ENCODE measurements around the gene MTRF1.
"Not testable (repeated sequence)": the region's sequence is repeated elsewhere in the genome, so short reads cannot be mapped to it uniquely, and the experiment has no call there.

MTRF1 gene

DNA sequence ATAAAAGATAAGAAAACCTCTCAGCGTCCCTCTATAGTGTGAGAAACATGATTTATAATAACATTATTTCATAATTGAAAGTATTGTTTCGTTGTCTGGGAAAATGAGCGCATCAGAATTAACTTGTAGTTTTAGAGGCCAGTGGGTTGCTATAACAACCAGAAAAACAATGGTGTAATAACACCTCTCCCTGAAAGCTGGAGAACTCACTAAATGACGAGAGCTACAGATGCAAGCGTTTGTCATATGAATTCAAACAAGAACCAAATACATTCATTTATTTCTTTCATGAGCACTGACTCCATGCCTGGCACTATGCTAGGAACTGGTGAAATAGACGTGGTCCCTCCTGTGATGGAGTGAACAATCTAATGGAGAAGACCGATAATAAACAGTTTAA lies 85.3 kb downstream of the MTRF1 start:
- no peak for TF ChIP-seq CTCF (IDR thresholded peaks at IDR 0.05; ENCODE audit: insufficient read depth, low read length)
- TF ChIP-seq SPI1 (IDR thresholded peaks at IDR 0.05; ENCODE audit: borderline replicate concordance, low read depth): no peak
- TF ChIP-seq, protein P1, sequence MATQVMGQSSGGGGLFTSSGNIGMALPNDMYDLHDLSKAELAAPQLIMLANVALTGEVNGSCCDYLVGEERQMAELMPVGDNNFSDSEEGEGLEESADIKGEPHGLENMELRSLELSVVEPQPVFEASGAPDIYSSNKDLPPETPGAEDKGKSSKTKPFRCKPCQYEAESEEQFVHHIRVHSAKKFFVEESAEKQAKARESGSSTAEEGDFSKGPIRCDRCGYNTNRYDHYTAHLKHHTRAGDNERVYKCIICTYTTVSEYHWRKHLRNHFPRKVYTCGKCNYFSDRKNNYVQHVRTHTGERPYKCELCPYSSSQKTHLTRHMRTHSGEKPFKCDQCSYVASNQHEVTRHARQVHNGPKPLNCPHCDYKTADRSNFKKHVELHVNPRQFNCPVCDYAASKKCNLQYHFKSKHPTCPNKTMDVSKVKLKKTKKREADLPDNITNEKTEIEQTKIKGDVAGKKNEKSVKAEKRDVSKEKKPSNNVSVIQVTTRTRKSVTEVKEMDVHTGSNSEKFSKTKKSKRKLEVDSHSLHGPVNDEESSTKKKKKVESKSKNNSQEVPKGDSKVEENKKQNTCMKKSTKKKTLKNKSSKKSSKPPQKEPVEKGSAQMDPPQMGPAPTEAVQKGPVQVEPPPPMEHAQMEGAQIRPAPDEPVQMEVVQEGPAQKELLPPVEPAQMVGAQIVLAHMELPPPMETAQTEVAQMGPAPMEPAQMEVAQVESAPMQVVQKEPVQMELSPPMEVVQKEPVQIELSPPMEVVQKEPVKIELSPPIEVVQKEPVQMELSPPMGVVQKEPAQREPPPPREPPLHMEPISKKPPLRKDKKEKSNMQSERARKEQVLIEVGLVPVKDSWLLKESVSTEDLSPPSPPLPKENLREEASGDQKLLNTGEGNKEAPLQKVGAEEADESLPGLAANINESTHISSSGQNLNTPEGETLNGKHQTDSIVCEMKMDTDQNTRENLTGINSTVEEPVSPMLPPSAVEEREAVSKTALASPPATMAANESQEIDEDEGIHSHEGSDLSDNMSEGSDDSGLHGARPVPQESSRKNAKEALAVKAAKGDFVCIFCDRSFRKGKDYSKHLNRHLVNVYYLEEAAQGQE (IDR thresholded peaks at IDR 0.05; ENCODE audit: insufficient replicate concordance, low read depth): no peak
- TF ChIP-seq GABPA (IDR thresholded peaks at IDR 0.05; ENCODE audit: low read depth): no peak
- no peak for TF ChIP-seq POLR2AphosphoS5 (IDR thresholded peaks at IDR 0.05; ENCODE audit: low read depth)
- DNase-seq (ENCODE audit: low read depth in 1 of 2, low spot score in 1 of 2): peak; percentile 47 to 48

DNA sequence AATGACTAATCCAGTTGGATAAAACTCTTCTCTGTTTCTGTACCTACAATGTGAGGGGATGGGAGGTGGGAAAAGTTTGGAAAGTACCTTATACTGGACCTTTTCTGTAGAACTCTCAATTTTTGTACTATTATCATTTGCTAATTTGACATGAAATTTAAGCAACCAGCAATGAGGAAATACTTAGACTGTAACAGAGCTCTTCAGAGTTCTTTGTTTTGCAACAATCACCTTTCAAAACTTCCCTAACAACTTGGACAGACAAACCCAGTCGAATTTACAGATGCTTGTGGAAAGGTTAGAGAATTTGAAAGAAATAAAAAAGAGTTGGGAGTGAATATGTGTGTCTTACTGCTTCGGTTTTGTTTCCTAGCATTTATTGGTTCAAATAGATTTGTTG lies 85.8 kb downstream of the MTRF1 start:
- peak; percentile 8; the same call in 1 of the 2 replicates for TF ChIP-seq SPI1 (IDR thresholded peaks at IDR 0.05; ENCODE audit: borderline replicate concordance, low read depth)
- TF ChIP-seq CTCF (IDR thresholded peaks at IDR 0.05; ENCODE audit: insufficient read depth, low read length): no peak
- H3K27me3 ChIP-seq (ENCODE audit: insufficient read depth, poor library complexity, severe bottlenecking): no peaks in the 10 kb centered on the region
- H3K27ac ChIP-seq (replicated peaks): peak overlapping the region; percentile 90
- H3K4me3 ChIP-seq (replicated peaks; ENCODE audit: insufficient read depth, low read length): no peak overlapping the region
- peak; percentile 55 to 66 for DNase-seq (ENCODE audit: low read depth in 1 of 2, low spot score in 1 of 2)

More for the DNA sequence above, 85.3 kb downstream of the MTRF1 start:
- Histone ChIP-seq H3K27ac (replicated peaks) (peak overlapping the region; percentile 90), H3K4me3 (replicated peaks; ENCODE audit: insufficient read depth, low read length) (no peak overlapping the region), H3K27me3 (ENCODE audit: insufficient read depth, poor library complexity, severe bottlenecking) (no peaks in the 10 kb centered on the region)

GRCh38 chr13:41175576-41175975 lies 87.8 kb downstream of the MTRF1 start:
- not testable (repeated sequence) for H3K27me3 ChIP-seq (ENCODE audit: insufficient read depth, poor library complexity, severe bottlenecking); H3K27ac ChIP-seq (replicated peaks); DNase-seq (ENCODE audit: low read depth in 1 of 2, low spot score in 1 of 2); H3K4me3 ChIP-seq (replicated peaks; ENCODE audit: insufficient read depth, low read length)
